ENCODE measurements around the gene SLC1A2.

The SLC1A2 gene

DNA sequence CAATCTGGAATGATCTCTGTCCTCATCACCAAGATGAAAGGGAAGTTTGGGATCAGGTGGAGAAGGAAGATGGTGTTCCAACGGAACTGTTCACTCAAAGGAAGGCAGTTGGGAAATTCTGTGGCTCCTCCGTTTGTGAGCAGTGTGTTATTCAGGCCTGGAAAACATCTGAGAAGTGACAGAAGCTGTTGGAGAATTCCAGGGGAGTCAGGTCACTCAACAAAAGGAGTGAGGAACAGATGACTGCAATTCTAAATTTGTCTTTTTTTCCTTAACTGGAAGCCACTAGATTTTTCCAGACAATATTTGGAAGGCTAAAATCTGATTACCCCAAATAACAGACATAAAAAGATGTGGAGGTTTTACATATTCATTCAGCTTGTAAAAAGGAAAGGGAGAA lies 172.6 kb downstream of the SLC1A2 start:
- H3K4me3 ChIP-seq (replicated peaks; ENCODE audit: low read depth, low read length) = no peak overlapping the region
- TF ChIP-seq, protein P1, sequence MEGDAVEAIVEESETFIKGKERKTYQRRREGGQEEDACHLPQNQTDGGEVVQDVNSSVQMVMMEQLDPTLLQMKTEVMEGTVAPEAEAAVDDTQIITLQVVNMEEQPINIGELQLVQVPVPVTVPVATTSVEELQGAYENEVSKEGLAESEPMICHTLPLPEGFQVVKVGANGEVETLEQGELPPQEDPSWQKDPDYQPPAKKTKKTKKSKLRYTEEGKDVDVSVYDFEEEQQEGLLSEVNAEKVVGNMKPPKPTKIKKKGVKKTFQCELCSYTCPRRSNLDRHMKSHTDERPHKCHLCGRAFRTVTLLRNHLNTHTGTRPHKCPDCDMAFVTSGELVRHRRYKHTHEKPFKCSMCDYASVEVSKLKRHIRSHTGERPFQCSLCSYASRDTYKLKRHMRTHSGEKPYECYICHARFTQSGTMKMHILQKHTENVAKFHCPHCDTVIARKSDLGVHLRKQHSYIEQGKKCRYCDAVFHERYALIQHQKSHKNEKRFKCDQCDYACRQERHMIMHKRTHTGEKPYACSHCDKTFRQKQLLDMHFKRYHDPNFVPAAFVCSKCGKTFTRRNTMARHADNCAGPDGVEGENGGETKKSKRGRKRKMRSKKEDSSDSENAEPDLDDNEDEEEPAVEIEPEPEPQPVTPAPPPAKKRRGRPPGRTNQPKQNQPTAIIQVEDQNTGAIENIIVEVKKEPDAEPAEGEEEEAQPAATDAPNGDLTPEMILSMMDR (IDR thresholded peaks at IDR 0.05; ENCODE audit: low read length, missing control alignments) = no peak
- peak; percentile 64 for DNase-seq (ENCODE audit: low read depth)

DNA sequence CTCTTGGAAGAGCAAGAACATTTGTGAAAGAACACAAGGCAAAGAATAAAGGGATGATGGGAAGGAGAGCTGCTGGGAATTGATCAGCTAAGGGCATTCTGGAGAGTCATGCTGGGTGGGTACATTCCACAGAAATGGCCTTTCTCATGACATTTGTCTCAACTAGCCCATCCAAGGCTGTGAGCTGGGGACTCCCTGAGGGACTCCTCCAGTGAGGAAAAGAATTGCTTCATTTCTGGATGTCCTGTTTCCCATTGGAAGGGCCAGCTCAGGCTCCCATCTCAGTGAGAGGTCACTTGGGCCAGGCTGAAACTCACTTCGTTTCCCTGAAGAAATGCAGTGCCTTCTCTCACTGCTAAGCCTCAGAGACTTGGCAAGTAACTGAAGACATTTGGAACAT lies 173.6 kb downstream of the SLC1A2 start:
- TF ChIP-seq, protein P1 (IDR thresholded peaks at IDR 0.05; ENCODE audit: low read length, missing control alignments) = no peak
- DNase-seq (ENCODE audit: low read depth) = no peak
- no peak overlapping the region for H3K4me3 ChIP-seq (replicated peaks; ENCODE audit: low read depth, low read length)

DNA sequence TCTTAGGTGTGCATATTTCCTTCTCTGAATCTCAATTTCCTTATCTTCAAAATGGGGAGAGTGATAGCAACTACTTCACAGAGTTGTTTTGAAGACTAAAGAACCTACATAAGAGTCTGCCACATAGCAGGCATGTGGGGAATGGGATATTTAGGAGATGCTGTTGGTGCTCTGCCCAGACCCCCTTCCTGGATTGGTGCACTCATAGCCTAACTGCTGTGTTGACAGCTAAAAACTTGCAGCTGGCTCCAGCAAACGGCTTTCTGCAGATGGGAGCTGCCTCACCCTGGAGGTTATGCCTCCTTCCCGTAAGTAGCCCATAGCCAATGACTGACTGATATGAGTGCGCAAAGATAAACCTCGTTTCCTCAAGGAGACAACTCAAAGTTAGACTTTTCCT lies 174.3 kb downstream of the SLC1A2 start:
- TF ChIP-seq, protein P1 (IDR thresholded peaks at IDR 0.05; ENCODE audit: low read length, missing control alignments) = no peak
- DNase-seq (ENCODE audit: low read depth) = no peak
- H3K4me3 ChIP-seq (replicated peaks; ENCODE audit: low read depth, low read length) = no peak overlapping the region

DNA sequence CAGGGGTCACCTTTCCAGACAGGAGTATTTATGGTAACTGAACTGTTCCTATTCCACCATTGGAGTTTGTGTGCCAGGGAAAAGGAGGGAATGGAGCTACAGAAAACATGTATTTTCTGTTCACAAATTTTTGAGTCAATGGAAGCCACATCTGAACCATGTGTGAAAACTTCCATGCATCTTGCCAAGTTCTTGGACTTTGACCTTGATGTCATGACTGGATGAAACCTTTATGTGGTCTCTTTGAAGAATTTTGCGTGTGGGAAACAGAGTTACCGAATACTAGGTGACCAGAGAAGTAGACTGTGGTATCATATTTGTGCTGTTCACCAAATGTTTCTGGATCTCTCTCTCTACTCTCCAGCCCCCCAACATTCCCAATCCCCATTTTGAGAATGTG lies 175.6 kb downstream of the SLC1A2 start:
- H3K4me3 ChIP-seq (replicated peaks; ENCODE audit: low read depth, low read length) = no peak overlapping the region
- no peak for DNase-seq (ENCODE audit: low read depth)
- TF ChIP-seq, protein P1 (IDR thresholded peaks at IDR 0.05; ENCODE audit: low read length, missing control alignments) = no peak

DNA sequence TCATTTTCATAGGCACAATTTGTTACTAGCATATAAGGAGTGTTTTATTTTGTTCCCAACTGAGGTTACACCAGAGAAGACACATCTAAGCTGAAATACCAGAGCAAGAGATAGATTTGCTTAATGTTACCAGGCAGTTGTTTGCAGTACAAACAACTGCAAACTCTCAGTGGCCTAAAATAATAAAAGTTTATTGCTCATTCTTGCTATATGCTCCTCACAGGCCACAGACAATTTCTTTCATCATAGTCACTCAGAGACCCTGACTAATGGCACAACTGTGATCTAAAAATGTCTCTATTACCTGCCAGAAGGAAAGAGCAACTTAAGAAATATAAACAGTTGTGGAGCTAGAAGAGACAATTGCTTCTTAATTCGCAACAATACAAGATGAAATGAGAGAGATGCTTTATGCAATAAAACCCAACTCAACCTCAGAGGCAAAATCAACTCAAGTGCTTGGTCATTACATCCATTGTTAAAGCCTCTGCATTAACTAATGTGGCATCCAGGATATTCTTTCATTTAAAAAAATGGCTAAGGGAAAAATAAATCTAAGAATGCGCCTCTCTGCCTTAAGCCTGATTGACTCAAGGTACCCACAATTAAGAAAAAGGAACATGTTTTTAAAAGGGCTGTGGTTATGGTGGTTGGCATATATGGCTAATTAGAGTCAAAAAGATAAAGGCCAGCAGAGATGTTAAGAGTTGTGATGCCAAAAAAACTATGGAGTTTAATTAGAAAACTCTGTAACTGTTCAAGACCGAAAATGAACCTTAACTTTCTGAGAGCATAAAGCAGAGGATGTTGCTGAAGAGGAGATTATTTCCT lies 176.7 kb downstream of the SLC1A2 start:
- TF ChIP-seq, protein P1 (IDR thresholded peaks at IDR 0.05; ENCODE audit: low read length, missing control alignments) = no peak
- DNase-seq (ENCODE audit: low read depth) = no peak
- H3K4me3 ChIP-seq (replicated peaks; ENCODE audit: low read depth, low read length) = no peak overlapping the region

DNA sequence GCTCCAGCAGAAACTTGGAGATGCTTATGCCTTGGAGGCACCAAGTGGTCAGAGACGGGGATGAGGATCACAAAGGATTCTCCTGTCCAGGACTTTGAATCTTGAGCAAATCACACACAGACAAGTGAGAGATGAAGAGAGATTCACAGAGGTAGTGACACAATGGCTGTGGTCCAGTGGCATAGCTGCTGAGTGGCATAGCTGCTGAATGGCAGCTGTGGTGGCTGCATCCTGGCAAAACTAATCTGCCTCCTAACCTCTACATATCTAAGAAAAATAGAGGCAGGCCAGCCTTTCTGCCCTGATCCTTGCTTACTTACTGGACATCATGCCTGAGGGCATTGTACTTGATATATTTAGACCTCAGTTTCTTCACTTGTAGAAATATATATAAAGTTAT lies 177.8 kb downstream of the SLC1A2 start:
- DNase-seq (ENCODE audit: low read depth) = no peak
- no peak overlapping the region for H3K4me3 ChIP-seq (replicated peaks; ENCODE audit: low read depth, low read length)
- TF ChIP-seq, protein P1 (IDR thresholded peaks at IDR 0.05; ENCODE audit: low read length, missing control alignments) = no peak

DNA sequence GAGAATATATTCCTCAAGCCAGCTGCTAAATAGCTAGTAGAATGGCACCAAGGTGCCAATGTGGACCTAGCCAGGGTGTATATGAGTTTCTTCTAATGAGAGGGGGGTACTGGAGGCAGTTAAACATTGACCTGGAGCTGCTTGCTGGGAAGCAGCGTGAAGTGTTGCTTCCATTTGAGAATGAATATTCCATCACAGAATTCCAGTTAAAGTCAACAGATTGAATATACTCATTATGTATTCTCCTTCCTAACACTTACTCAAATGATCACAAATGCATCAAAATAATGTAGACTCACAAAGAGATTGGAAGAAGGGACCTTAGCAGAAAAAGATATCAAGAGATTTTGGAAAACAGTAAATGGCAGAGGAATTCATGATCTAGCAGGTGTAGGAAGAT lies 178.3 kb downstream of the SLC1A2 start:
- TF ChIP-seq, protein P1 (IDR thresholded peaks at IDR 0.05; ENCODE audit: low read length, missing control alignments) = no peak
- DNase-seq (ENCODE audit: low read depth) = no peak
- H3K4me3 ChIP-seq (replicated peaks; ENCODE audit: low read depth, low read length) = no peak overlapping the region

Measured in fibroblast of pulmonary artery (primary cell).